Immature natural killer cell (primary cell): ENCODE measurements around the gene KLHL29. TPM values are rescaled to one million over a fixed set of nuclear protein-coding genes. Genes with fewer than 3 reads are reported as not detected.

Experiments used
- DNase-seq, 3 donors: peaks; one replicate each; pipeline ENCODE4 v3.0.0; 2022; ENCODE audit warnings: mixed read lengths in 1 of 3
- H3K27ac Mint-ChIP-seq, 6 donors: one replicate each; pipeline ENCODE4 v1.8.0; 2020; ENCODE audit warnings: mixed read lengths in 6 of 6, mild to moderate bottlenecking in 5 of 6, inconsistent platforms in 4 of 6, moderate library complexity in 3 of 6
- H3K27me3 Mint-ChIP-seq, 3 donors: one replicate each; pipeline ENCODE4 v1.8.0; 2020 to 2021; ENCODE audit warnings: low read depth in 3 of 3, mild to moderate bottlenecking in 3 of 3, mixed read lengths in 3 of 3, moderate library complexity in 3 of 3, inconsistent platforms in 1 of 3
- H3K36me3 Mint-ChIP-seq, 3 donors: one replicate each; pipeline ENCODE4 v1.8.0; 2020; ENCODE audit warnings: mixed read lengths in 3 of 3, inconsistent platforms in 2 of 3, mild to moderate bottlenecking in 2 of 3
- H3K4me1 Mint-ChIP-seq, 2 donors: one replicate each; pipeline ENCODE4 v1.8.0; 2020; ENCODE audit warnings: inconsistent platforms in 2 of 2, mild to moderate bottlenecking in 2 of 2, mixed read lengths in 2 of 2, moderate library complexity in 1 of 2
- H3K4me3 Mint-ChIP-seq, 5 donors: one replicate each; pipeline ENCODE4 v1.8.0; 2020; ENCODE audit warnings: mild to moderate bottlenecking in 5 of 5, mixed read lengths in 5 of 5, inconsistent platforms in 3 of 5, moderate library complexity in 3 of 5
- H3K9me3 Mint-ChIP-seq, 6 donors: one replicate each; pipeline ENCODE4 v1.8.0; 2020; ENCODE audit warnings: mild to moderate bottlenecking in 6 of 6, mixed read lengths in 6 of 6, inconsistent platforms in 4 of 6, moderate library complexity in 3 of 6
- polyA plus RNA-seq, 3 donors: library from polyadenylated mRNA; unstranded; fragments of 300-500 nt; fragmentation: Illumina TruSeq; gene quantifications; one replicate each; pipeline ENCODE4 v1.2.3, GENCODE V29; 2021

KLHL29 gene
- polyA plus RNA-seq, 3 donors from 2014 or later, result 0.02 to 0.41 TPM; not detected in 1

DNA sequence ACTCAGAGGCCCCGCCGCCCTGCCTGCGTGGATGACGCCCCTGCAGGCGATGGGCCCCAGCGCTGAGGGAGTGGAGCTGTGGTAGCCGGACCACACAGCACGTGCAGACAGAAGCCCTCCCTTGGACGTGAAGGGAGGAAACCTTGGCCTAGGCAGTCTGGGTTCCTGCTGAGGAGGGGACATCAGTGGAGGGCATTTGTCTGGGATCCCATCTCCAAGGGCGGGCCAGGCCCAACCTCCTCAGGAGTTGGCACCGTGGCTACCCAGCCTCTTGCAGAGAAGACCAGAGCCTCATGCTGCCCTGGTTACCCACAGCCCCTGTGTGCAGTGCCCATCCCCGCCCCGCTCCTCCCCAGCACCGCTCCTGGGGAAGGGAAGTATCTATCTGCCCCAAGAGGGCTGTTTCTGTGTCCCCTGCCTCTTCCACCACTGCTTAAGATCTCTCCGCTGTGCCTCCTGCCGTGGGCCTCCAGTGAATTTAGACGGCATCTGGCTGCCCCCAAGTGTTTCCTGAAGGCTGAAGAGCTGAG is 241.8 kb downstream of the KLHL29 start:
- Mint-ChIP-seq H3K4me3 (no peak overlapping the region), H3K9me3 (peaks cover 0 to 11% (median 4%) of the 10 kb centered on the region in 6 donors), H3K27ac (no peak overlapping the region), H3K36me3 (peaks cover 0 to 3% (median 0%) of the 10 kb centered on the region in 3 donors), H3K27me3 (peaks cover 0 to 4% (median 0%) of the 10 kb centered on the region in 3 donors), H3K4me1 (no peaks in the 10 kb centered on the region)
- no peak for DNase-seq

DNA sequence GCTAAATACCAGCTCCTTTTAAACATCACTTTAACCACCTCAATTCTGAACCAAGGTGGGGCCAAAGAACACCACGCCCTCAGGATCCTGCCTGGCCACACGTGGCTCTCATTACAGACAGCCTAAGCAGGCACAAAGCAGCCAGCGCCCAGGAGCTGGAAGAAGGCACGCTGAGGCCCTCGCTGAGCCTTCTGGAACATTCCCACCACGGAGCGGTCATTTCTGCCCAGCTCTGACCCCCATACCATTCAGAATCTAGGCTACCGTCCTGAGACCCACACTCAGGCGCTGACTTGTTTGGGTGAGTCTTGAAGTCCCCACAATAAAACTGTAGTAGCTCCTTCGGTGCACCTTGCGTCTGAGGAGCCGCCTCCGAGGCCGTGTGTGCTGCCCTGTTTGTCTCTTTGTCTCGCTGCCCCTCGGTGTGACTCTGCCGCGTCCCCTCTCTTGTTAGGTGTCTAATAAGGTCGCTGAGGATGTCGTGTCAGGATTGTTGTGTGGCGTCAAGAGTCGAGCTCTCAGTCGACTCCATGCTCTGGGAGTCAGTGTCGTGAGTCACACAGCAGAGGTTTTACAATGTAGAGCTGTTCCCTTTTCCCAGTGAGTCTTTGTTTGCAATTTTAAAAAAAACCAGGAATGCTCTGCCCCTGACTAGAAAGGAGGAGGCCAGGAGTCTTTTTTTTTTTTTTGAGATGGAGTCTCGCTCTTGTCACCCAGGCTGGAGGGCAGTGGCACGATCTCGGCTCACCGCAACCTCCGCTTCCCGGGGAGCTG is 242.4 kb downstream of the KLHL29 start:
- Mint-ChIP-seq H3K36me3 (peaks cover 0 to 3% (median 0%) of the 10 kb centered on the region in 3 donors), H3K9me3 (peaks cover 0 to 11% (median 4%) of the 10 kb centered on the region in 6 donors), H3K4me3 (no peak overlapping the region), H3K27me3 (peaks cover 0 to 4% (median 0%) of the 10 kb centered on the region in 3 donors), H3K27ac (peak overlapping the region in 1 of 6 donors; percentile 9), H3K4me1 (no peaks in the 10 kb centered on the region)
- no peak for DNase-seq

DNA sequence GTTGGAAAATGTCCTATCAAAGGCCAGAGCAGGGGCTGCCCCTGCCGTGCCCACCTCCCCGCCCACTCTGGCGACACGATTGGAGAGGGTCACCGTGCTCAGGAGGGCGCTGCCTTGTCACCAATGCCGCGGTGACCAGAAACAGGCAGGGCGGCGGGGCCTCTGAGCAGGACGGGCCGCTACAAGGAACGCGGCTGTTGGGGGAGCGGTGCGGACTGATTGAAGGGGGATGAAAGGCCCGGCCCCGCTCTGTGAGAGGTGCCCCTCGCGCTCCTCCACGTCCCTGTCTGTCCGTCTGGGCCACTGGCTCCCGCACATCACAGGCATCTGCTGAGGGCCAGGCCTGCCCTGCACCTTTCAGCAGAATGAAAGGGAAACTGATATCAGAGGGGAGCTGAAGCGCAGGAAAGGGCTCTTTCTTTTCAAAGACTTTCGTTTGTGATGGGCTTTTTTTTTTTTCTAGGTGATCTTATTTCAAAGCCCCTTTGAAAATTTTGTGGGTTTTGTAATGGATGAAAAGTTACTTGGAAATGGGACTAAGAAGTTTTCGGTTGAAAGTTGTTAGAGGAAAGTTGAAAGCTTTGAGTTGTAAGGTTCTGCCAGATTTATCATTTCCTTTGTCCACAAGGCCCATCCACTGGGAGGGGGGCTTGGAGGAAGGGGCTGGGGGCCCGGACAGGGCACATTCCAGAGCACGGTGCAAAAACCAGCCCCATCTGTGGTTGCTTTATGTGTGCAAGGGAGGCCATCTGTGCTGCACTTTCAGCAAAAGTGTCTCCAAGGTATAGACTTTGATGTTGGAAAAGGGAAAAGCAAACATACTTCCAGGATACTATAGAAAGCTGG is 244.2 kb downstream of the KLHL29 start:
- H3K9me3 Mint-ChIP-seq, result peaks cover 0 to 6% (median 3%) of the 10 kb centered on the region in 6 donors
- no peak overlapping the region for H3K27ac Mint-ChIP-seq
- no peak overlapping the region for H3K4me3 Mint-ChIP-seq
- peaks cover 0 to 4% (median 2%) of the 10 kb centered on the region in 3 donors for H3K27me3 Mint-ChIP-seq
- H3K4me1 Mint-ChIP-seq, result no peaks in the 10 kb centered on the region
- no peak for DNase-seq
- H3K36me3 Mint-ChIP-seq, result peaks cover 0 to 3% (median 0%) of the 10 kb centered on the region in 3 donors

DNA sequence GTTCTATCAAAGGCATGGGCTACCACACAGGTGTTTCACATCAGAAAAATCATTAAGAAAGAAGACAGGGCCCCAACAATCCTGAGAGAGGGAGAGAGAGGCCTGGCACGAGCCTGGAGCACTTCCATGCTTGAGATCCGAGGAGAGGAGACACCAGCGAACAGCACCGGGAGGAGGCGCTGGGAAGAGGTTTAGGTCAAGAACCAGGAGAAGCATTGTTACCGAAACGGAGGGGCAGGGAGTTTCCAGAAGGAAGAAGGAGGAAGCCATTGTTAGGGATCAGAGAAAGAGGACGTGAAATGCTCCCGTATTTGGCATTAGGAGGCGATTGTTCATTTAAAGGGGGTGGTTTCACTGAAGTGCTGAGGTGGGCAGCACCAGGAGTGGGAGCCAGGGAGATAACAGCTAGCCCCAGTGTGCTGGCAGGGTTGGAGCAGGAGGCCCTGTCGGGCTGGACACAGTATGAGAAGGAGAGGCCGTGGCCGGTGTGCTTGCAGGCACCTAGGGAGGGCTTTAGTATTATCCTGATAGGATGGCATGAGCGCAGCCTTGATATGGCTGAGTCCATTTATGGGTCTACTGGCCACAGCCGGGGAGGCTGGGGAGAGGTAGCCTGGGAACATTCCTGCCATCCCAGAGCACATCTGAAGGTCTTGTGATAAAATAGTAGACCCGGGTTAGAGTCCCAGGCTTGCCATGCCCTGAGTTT is 244.9 kb downstream of the KLHL29 start:
- Mint-ChIP-seq H3K27me3 (peaks cover 0 to 2% (median 2%) of the 10 kb centered on the region in 3 donors), H3K4me1 (no peaks in the 10 kb centered on the region), H3K9me3 (no peaks in the 10 kb centered on the region), H3K27ac (no peak overlapping the region), H3K4me3 (no peak overlapping the region), H3K36me3 (no peaks in the 10 kb centered on the region)
- DNase-seq, result no peak

DNA sequence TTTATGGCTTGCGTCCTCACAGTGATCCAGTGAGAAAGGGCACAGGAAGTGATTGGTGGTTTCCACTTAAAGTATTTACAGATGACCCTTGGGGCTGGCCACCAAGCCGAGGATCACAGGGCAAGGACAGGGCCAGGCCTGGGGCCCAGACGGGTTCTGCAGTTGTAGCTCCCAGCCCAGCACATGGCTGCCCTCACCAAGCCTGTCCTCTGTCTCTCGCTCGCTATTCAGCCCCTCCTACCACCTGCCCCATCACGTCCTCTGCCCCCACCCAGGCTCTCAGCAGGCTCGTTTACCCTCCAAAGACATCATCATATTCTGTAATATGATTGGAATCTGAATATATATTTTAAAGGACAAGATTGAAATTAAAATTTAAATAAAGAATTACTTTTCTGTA is 246.0 kb downstream of the KLHL29 start:
- no peaks in the 10 kb centered on the region for H3K36me3 Mint-ChIP-seq
- no peak overlapping the region for H3K27ac Mint-ChIP-seq
- no peak overlapping the region for H3K4me3 Mint-ChIP-seq
- H3K9me3 Mint-ChIP-seq, result no peaks in the 10 kb centered on the region
- DNase-seq, result no peak
- H3K4me1 Mint-ChIP-seq, result no peaks in the 10 kb centered on the region
- peaks cover 1 to 2% (median 2%) of the 10 kb centered on the region in 3 donors for H3K27me3 Mint-ChIP-seq

DNA sequence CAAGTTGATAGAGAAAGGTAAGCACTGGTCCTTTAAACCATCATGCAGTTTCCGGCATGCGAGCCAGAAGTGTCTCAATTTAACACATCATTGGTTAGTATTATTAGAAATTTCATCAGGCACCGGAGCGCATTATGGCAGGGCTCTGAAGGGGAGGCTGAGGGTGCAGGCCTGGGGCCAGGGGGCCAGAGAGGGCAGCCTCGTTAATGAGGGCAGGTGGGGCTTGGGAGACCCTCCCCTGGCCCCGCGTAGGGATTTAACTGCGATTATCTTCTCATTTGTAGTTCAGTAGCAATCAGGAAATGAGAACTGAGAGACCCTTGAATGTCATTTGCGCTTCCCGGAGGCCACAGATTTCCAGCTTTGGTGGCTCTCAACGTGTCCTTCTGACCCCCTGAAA is 246.4 kb downstream of the KLHL29 start:
- Mint-ChIP-seq H3K4me3 (no peak overlapping the region), H3K9me3 (no peaks in the 10 kb centered on the region), H3K27ac (no peak overlapping the region), H3K36me3 (no peaks in the 10 kb centered on the region), H3K4me1 (no peaks in the 10 kb centered on the region), H3K27me3 (peaks cover 1 to 2% (median 2%) of the 10 kb centered on the region in 3 donors)
- DNase-seq, result no peak

DNA sequence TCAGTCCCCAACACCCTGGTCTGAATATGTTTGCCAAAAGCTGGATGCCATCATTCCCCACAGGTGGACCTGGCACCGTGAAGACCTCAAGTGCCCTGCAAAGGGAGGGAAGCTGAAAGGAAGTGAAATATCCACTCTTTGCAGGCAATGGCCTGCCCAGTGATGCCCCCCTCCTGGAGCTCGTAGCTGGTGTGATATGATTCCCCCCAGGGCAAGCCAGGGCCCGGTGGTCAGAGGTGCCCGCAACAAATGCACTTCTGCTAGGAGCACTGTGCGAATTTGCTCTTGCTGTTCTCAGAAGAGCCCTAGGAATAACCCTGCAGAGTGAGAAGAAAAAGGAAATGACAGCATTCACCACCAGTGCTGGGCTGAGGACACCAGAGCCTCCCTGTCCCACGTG is 247.4 kb downstream of the KLHL29 start:
- no peaks in the 10 kb centered on the region for H3K36me3 Mint-ChIP-seq
- H3K27me3 Mint-ChIP-seq, result peaks cover 1 to 2% (median 2%) of the 10 kb centered on the region in 3 donors
- H3K9me3 Mint-ChIP-seq, result no peaks in the 10 kb centered on the region
- no peaks in the 10 kb centered on the region for H3K4me1 Mint-ChIP-seq
- H3K27ac Mint-ChIP-seq, result no peak overlapping the region
- no peak for DNase-seq
- H3K4me3 Mint-ChIP-seq, result no peak overlapping the region

DNA sequence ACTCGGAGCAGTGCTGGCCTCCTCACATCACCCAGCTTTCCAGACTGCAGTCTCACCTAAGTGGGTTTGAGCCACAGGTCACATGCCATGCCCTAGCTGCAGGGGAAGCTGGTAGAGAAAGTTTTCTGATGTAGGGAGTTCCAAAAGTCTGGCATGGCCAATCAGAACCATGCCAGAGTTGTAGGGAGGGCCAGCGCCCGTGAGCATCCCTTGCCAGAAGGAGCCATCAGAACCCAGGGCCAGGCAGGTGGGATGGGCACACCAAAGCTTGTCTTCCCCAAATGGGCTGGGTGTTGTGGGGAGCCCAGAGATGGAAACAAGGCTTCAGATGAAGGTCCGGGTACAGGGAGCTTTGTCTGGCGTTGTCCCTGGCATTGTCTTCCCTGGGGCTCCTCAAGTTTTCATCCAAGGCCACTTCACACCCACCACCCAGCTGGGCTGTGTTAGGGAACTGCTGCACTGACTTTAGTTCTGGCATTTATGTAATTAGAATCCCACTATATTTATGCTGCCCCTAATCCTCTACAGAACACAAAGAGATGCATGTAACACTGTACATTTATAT is 247.9 kb downstream of the KLHL29 start:
- H3K4me1 Mint-ChIP-seq, result no peaks in the 10 kb centered on the region
- H3K27ac Mint-ChIP-seq, result no peak overlapping the region
- no peaks in the 10 kb centered on the region for H3K9me3 Mint-ChIP-seq
- H3K36me3 Mint-ChIP-seq, result no peaks in the 10 kb centered on the region
- DNase-seq, result no peak
- H3K27me3 Mint-ChIP-seq, result peaks cover 1 to 2% (median 2%) of the 10 kb centered on the region in 3 donors
- no peak overlapping the region for H3K4me3 Mint-ChIP-seq

DNA sequence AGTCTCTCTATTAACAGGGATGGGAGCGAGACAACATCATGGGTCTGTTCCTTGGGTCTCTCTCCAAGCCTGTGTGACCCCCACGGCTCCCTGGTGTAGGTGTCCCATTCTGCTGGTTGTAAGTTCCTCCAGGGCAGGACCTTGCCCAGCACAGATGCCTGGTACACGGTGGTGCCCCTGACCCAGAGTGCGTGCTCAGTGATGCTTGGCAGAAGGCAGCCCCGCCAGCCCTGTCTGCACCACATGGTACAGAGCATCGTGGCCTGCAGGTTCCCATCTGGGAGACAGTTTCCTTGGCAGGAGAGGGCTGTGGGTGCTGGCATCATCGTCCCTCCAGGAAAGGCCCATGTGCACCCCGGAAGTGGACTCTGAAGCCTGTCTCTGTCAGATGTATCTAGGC is 249.0 kb downstream of the KLHL29 start:
- Mint-ChIP-seq H3K4me3 (no peak overlapping the region), H3K36me3 (no peaks in the 10 kb centered on the region), H3K27ac (no peak overlapping the region), H3K27me3 (peaks cover 1 to 4% (median 2%) of the 10 kb centered on the region in 3 donors), H3K9me3 (no peaks in the 10 kb centered on the region), H3K4me1 (no peaks in the 10 kb centered on the region)
- DNase-seq, result no peak

DNA sequence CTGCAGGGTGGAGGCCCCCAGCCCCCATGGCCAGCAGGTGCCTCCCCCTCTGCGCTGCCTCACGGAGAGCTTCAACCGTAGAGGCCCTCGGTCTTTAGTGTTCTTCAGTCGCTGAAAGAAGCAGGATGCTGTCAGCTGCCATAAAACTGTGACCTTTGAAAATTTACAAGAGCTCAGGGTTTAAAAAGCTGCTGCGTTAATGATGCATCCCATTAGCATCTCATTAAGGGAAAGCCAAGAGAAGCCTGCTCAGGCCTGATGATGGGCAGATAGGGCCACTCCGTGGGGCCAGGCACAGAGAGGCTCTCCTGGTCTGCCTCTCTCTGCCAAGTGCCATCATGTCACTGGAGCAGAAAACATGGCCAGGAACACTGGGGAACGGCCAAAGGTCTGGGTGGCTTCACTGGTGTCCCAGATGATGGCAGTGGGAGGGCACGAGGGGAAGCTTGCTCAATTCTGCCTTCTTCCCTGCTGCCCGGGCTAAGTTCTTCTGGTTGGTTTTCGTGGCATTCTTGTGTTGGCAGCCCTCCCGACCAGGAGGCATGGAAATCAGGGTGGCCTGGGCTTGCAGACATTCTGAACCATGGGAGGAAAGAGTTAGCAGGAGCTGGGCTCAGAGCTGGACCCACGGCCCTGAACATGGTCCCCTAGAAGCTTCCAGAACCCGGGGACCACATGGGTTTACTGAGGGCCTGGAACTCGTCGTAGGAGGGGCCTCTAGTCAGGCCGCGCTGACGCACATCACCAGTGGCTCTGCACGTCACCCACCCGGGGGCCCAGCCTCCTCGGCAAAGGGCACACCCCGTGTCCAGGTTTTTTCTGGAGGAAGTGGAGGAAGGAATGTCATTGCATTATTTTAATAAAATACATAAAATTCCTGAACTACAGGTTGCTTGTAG is 250.7 kb downstream of the KLHL29 start:
- Mint-ChIP-seq H3K27ac (no peak overlapping the region), H3K9me3 (no peaks in the 10 kb centered on the region), H3K4me1 (no peaks in the 10 kb centered on the region), H3K36me3 (no peaks in the 10 kb centered on the region), H3K4me3 (no peak overlapping the region), H3K27me3 (peaks cover 0 to 4% (median 3%) of the 10 kb centered on the region in 3 donors)
- no peak for DNase-seq

DNA sequence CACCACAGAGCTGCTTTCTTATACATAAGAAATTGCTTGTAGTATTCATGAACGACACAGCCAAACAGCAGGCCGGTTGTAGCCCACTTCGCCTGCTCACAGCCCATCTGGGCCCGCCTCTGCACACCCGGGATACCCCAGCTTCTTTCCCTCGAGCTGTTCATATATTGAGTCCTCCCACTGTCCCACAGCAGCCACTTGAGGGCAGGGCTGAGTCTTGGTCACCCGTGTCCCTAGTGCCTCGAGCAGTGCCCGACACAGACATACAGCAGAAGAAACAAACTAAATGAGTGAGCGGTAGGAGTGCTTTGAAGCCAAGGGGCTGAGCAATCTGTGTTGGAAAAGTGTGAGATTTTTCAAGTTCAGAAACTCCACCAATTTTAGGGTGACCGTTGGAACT is 251.4 kb downstream of the KLHL29 start:
- H3K4me3 Mint-ChIP-seq, result no peak overlapping the region
- no peak overlapping the region for H3K27ac Mint-ChIP-seq
- H3K4me1 Mint-ChIP-seq, result no peaks in the 10 kb centered on the region
- DNase-seq, result no peak
- no peaks in the 10 kb centered on the region for H3K36me3 Mint-ChIP-seq
- no peaks in the 10 kb centered on the region for H3K9me3 Mint-ChIP-seq
- peaks cover 0 to 4% (median 3%) of the 10 kb centered on the region in 3 donors for H3K27me3 Mint-ChIP-seq

DNA sequence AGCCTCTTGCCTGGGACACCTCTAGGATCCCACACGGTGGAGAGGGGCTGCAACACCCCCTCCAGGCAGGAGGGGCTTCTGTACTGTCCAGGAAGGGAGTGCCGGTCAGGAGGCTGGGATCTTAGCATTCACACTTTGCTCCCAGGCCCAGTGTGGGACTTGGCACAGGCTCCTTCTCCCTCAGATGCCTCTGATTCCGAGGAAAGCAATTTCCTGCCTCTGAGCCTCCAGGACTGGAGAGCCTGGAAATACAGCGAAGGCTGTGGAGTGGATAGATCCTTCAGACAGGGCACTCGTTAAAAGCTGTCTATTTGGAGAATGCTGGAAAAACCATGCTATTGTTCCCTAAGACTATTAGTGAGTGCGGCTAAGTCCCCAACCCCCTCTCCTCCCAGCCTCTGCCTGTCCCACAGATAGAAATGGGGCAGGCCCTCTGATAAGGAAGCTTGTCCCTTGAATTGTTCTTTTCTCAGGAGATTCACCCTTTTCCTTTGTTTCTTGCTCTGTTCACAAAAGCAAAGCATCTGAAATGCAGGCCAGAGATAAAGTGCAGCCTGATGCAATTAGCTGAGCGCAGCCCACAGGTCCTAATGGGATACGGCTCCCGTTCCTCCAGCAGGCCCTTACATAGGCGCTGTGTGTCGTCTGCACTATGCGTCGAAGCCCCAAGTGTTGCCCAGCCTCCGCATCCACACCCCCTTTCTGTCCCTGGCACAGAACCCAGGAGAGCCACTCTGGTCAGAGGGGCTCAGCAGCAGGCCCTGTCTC is 252.2 kb downstream of the KLHL29 start:
- no peaks in the 10 kb centered on the region for H3K4me1 Mint-ChIP-seq
- peaks cover 0 to 4% (median 3%) of the 10 kb centered on the region in 3 donors for H3K27me3 Mint-ChIP-seq
- no peaks in the 10 kb centered on the region for H3K36me3 Mint-ChIP-seq
- no peak overlapping the region for H3K4me3 Mint-ChIP-seq
- H3K9me3 Mint-ChIP-seq, result no peaks in the 10 kb centered on the region
- DNase-seq, result no peak
- H3K27ac Mint-ChIP-seq, result no peak overlapping the region
